Endothelial cell (in vitro differentiated cells): ENCODE results near the gene GHR. TPM values are rescaled to one million over a fixed set of nuclear protein-coding genes. Genes with fewer than 3 reads are reported as not detected.

ENCODE experiments used
- DNase-seq: peaks from one replicate; pipeline ENCODE4 v3.0.0; 2021; ENCODE audit warnings: low spot score
- H3K27ac Mint-ChIP-seq: one replicate; pipeline ENCODE4 v1.8.0; 2021; ENCODE audit warnings: mixed read lengths, inconsistent platforms; ENCODE audit not compliant: unreplicated experiment
- H3K27me3 Mint-ChIP-seq: one replicate; pipeline ENCODE4 v1.8.0; 2021; ENCODE audit warnings: mild to moderate bottlenecking, moderate library complexity, mixed read lengths, inconsistent platforms; ENCODE audit not compliant: unreplicated experiment
- H3K36me3 Mint-ChIP-seq: one replicate; pipeline ENCODE4 v1.8.0; 2021; ENCODE audit warnings: mild to moderate bottlenecking, low read depth, mixed read lengths, inconsistent platforms; ENCODE audit not compliant: unreplicated experiment
- H3K4me1 Mint-ChIP-seq: one replicate; pipeline ENCODE4 v1.8.0; 2021; ENCODE audit warnings: mild to moderate bottlenecking, mixed read lengths, inconsistent platforms; ENCODE audit not compliant: unreplicated experiment
- H3K4me3 Mint-ChIP-seq: one replicate; pipeline ENCODE4 v1.8.0; 2021; ENCODE audit warnings: mild to moderate bottlenecking, mixed read lengths, inconsistent platforms; ENCODE audit not compliant: unreplicated experiment
- H3K9me3 Mint-ChIP-seq: one replicate; pipeline ENCODE4 v1.8.0; 2021; ENCODE audit warnings: mixed read lengths, inconsistent platforms; ENCODE audit not compliant: unreplicated experiment
- total RNA-seq: library from RNA; stranded (reverse); fragmentation: NEBNext Ultra II Directional; extraction: Animal tissue kit (Norgen Biotek cat#: 25700); gene quantifications from one replicate; pipeline ENCODE4 v1.2.1, GENCODE V29; 2021; ENCODE audit not compliant: unreplicated experiment
- TF ChIP-seq, protein P1 (sequence below): fragments of 200-600 bp; sonication (generic); IDR thresholded peaks from one replicate; pipeline ENCODE4 v1.5.0; 2021; ENCODE audit warnings: antibody characterized with exemption; ENCODE audit not compliant: unreplicated experiment

GHR gene
- total RNA-seq, 1 donor from 2014 or later: 0.67 TPM

DNA sequence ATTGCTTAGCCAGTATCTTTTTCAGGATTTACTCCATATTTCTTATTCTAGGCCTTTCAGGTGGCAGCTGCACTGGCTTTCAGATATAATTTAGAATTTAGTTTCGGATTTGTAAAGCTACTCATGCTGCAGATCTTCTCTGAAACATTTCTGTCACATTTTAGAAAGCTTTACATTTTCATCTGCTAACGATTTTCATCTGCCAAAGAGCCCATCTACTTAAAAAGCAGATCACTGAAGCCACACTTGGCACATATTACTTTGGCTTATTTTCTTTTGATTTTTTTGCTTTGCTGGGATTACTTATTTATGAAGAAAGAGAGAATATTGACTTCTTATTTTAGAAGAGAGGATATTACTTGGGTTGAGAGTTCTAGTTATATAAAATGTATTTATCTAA is 98.2 kb downstream of the GHR start:
- no peak for DNase-seq
- Mint-ChIP-seq H3K36me3 (no peaks in the 10 kb centered on the region), H3K4me3 (no peak overlapping the region), H3K27me3 (peaks cover 4% of the 10 kb centered on the region), H3K27ac (no peak overlapping the region), H3K4me1 (peaks cover under 1% of the 10 kb centered on the region), H3K9me3 (no peaks in the 10 kb centered on the region)
- TF ChIP-seq, protein P1, sequence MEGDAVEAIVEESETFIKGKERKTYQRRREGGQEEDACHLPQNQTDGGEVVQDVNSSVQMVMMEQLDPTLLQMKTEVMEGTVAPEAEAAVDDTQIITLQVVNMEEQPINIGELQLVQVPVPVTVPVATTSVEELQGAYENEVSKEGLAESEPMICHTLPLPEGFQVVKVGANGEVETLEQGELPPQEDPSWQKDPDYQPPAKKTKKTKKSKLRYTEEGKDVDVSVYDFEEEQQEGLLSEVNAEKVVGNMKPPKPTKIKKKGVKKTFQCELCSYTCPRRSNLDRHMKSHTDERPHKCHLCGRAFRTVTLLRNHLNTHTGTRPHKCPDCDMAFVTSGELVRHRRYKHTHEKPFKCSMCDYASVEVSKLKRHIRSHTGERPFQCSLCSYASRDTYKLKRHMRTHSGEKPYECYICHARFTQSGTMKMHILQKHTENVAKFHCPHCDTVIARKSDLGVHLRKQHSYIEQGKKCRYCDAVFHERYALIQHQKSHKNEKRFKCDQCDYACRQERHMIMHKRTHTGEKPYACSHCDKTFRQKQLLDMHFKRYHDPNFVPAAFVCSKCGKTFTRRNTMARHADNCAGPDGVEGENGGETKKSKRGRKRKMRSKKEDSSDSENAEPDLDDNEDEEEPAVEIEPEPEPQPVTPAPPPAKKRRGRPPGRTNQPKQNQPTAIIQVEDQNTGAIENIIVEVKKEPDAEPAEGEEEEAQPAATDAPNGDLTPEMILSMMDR: no peak

DNA sequence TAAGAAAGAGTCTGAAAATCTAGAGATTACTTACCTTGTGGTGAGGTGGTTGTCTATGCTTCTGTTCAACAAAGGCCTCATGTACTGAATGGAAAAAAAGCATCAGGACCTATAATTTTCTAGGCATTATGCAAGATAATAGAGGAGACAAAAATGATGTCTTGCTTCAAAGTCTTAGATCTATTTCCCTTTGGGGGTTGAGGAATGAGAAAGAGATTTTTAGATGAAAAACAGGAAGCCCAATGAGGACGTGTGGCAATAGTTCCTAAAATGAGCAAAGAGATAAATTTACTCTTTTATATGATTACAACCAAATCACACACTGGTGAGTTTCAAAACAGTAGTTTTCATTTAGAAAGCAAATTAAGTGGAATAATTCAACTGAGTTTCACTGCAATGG is 99.5 kb downstream of the GHR start:
- Mint-ChIP-seq H3K4me1 (no peaks in the 10 kb centered on the region), H3K36me3 (no peaks in the 10 kb centered on the region), H3K27me3 (peaks cover 4% of the 10 kb centered on the region), H3K4me3 (no peak overlapping the region), H3K27ac (no peak overlapping the region), H3K9me3 (peaks cover 6% of the 10 kb centered on the region)
- TF ChIP-seq, protein P1: no peak
- DNase-seq: no peak

DNA sequence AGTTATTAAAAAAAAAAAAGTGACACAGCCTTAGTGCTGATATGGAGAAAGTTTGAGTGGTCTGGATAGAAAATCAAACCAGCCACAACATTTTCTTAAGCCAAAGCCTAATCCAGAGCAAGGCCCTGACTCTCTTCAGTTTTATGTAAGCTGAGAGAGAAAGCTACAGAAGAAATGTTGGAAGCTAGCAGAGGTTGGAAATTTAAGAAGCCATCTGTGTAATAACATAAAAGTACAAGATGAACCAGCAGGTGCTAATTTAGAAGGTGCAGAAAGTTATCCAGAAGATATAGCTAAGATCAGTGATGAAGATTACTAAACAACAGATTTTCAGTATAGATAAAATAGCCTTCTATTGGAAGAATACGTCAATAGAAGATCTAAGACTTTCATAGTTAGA is 102.9 kb downstream of the GHR start:
- H3K9me3 Mint-ChIP-seq: peaks cover 6% of the 10 kb centered on the region
- no peak for DNase-seq
- no peak overlapping the region for H3K27ac Mint-ChIP-seq
- no peaks in the 10 kb centered on the region for H3K4me1 Mint-ChIP-seq
- no peak overlapping the region for H3K4me3 Mint-ChIP-seq
- TF ChIP-seq, protein P1: no peak
- H3K36me3 Mint-ChIP-seq: no peaks in the 10 kb centered on the region
- no peaks in the 10 kb centered on the region for H3K27me3 Mint-ChIP-seq

DNA sequence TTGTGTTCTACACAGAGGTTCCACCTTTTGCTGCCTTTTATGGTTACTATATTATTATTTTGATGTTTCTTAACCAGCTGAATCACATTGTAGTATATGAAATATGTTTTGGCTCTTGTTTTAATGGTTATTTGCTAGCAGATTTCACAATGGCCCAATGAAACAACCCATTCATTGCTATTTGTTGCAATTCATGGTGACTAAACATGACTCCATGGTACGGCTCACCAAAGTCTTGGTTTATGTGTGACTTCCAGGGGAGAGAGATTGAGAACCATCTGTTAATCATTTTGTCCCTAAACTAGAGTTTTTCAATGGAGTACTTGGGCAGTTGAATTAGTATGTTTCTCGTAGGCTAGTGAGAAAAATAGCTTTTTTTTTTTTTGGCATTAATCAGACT is 108.4 kb downstream of the GHR start:
- Mint-ChIP-seq H3K36me3 (no peaks in the 10 kb centered on the region), H3K4me3 (no peak overlapping the region), H3K27ac (no peak overlapping the region), H3K27me3 (no peaks in the 10 kb centered on the region), H3K4me1 (no peaks in the 10 kb centered on the region), H3K9me3 (peaks cover 6% of the 10 kb centered on the region)
- TF ChIP-seq, protein P1: no peak
- DNase-seq: no peak

DNA sequence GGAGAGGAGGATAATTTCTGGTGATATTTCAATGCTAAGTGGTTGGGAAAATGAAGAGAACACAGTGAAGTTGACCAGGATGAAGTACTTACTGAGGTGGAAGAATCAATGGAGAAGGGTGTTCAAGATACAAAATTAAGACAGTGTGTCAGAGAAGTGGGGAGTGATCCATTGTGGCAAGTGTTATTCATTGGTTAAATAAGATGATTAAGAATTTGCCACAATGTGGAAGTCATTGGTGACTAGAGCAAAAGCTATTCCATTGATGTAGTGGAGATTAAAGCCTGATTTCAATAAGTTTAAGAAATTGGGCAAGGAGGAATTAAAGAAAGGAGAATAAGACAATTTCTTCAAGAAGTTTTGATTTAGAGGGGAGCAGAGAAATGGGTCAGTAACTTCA is 118.9 kb downstream of the GHR start:
- TF ChIP-seq, protein P1: no peak
- H3K27me3 Mint-ChIP-seq: no peaks in the 10 kb centered on the region
- H3K9me3 Mint-ChIP-seq: no peaks in the 10 kb centered on the region
- DNase-seq: no peak
- H3K4me1 Mint-ChIP-seq: no peaks in the 10 kb centered on the region
- no peak overlapping the region for H3K27ac Mint-ChIP-seq
- no peaks in the 10 kb centered on the region for H3K36me3 Mint-ChIP-seq
- no peak overlapping the region for H3K4me3 Mint-ChIP-seq
